ENCODE measurements around the gene EVX2.
A peak's percentile ranks its signal among the peaks of the same experiment; 100 is the strongest.

EVX2 gene

DNA sequence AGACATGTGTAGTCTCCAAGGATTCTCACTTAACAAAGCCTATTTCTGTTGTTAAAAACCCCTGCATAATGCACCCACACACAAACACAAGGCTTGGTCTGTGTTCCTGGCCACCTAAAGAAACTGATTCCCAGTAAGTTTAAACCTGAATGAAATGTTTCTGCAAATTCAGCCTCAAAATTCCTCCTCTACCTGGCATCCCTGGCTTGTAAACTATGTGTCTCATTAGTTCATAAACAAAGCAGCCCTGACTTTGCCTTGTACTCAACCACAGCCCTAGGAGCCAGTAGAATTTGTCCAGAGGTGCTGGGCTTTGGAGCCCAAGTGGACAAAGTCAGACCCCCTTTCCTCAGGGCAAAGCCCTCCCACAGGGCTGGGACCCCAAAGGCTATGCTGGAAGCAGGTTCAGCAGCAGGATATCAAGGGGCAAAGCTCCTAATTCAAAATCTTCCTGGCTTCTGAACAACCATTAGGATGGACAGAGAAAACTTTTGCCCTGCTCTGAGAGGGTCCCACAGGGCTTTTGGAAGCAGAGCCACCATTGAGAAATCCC is 6.2 kb upstream of the EVX2 start:
- no peak overlapping the region for H3K18ac ChIP-seq (ENCODE audit: low read length)
- H3K27me3 ChIP-seq (ENCODE audit: insufficient read depth, low read length, poor library complexity): peaks cover 80% of the 10 kb centered on the region
- H3K79me1 ChIP-seq (ENCODE audit: low read length): no peaks in the 10 kb centered on the region
- no peak overlapping the region for H3K23ac ChIP-seq (ENCODE audit: low read length)
- H2BK15ac ChIP-seq (replicated peaks; ENCODE audit: low read depth): no peak overlapping the region
- H3K4me1 ChIP-seq (ENCODE audit: control insufficient read depth, low read depth, low read length): peaks cover 5% of the 10 kb centered on the region
- H4K5ac ChIP-seq (ENCODE audit: low read length): no peak overlapping the region
- H3K79me2 ChIP-seq (ENCODE audit: control insufficient read depth, insufficient read depth, low read length): no peaks in the 10 kb centered on the region
- H4K8ac ChIP-seq (ENCODE audit: low read depth, low read length): no peak overlapping the region
- DNase-seq: no peak
- H3K4me2 ChIP-seq (ENCODE audit: low read length): no peak overlapping the region
- no peak overlapping the region for H3K4ac ChIP-seq (ENCODE audit: low read depth, low read length)
- no peak overlapping the region for H3K56ac ChIP-seq (ENCODE audit: low read length)
- no peak overlapping the region for H3K9ac ChIP-seq (ENCODE audit: low read length)
- no peak overlapping the region for H3K27ac ChIP-seq (ENCODE audit: low read depth, low read length)
- H2AK5ac ChIP-seq (ENCODE audit: low read length): no peak overlapping the region
- H2BK120ac ChIP-seq (ENCODE audit: low read depth, low read length): no peak overlapping the region
- no peaks in the 10 kb centered on the region for H3K36me3 ChIP-seq (ENCODE audit: control insufficient read depth, insufficient read depth, low read length)
- no peak overlapping the region for H2BK5ac ChIP-seq (ENCODE audit: low read length)
- no peak overlapping the region for H3K4me3 ChIP-seq (ENCODE audit: low read length)

DNA sequence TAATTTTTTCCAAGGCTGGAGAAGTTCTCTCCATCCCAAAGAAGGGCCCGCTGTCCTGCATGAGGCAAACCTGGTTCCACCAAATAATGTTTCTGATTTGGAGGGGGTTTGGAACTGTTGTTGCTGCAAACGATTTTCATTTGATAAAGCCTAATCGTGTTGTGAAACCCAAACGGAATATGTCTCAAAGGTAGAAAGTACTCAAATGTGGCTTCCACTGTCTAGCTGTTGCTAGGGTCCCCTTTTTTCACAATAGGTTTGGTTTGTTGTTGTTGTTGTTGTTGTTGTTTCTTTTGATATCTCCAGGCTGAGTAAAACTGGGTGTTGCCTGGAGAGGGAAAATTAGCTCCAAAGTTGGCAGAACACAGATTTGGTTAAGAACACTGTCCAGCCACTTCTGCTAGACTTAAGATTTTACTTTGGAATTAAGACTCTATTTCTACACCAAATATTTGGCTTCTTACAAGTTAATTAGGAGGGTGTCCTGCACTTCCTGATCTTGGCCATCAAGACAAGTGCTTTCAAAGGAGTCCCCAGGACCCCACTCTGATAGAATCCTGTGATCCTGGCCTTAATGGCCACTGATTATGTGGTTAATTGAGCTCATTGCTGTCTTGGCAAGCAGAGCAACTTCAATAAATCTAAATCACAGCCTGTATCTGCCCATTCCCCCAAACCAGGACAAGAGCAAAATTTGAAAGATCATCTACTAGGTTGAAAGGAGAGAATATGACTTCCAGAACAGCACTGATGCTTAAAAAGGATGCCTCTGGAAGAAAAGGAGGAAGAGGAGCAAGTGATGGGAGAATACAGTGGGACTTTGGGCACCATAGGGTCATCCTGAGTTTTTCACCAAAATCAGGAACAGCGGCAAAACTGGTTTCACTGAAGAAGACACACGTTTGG is 5.4 kb upstream of the EVX2 start:
- peak overlapping the region; percentile 7 for H3K56ac ChIP-seq (ENCODE audit: low read length)
- no peak overlapping the region for H3K4ac ChIP-seq (ENCODE audit: low read depth, low read length)
- no peaks in the 10 kb centered on the region for H3K79me2 ChIP-seq (ENCODE audit: control insufficient read depth, insufficient read depth, low read length)
- no peak for DNase-seq
- no peak overlapping the region for H4K8ac ChIP-seq (ENCODE audit: low read depth, low read length)
- WGBS (ENCODE audit: extremely low coverage, insufficient coverage, low lambda C conversion rate): no CpG with 5 or more reads among the region's 6 CpGs
- no peak overlapping the region for H4K5ac ChIP-seq (ENCODE audit: low read length)
- no peak overlapping the region for H2BK5ac ChIP-seq (ENCODE audit: low read length)
- H3K4me3 ChIP-seq (ENCODE audit: low read length): no peak overlapping the region
- no peak overlapping the region for H3K4me2 ChIP-seq (ENCODE audit: low read length)
- no peak overlapping the region for H3K9ac ChIP-seq (ENCODE audit: low read length)
- no peak overlapping the region for H3K23ac ChIP-seq (ENCODE audit: low read length)
- H3K18ac ChIP-seq (ENCODE audit: low read length): no peak overlapping the region
- H3K36me3 ChIP-seq (ENCODE audit: control insufficient read depth, insufficient read depth, low read length): no peaks in the 10 kb centered on the region
- no peak overlapping the region for H2BK15ac ChIP-seq (replicated peaks; ENCODE audit: low read depth)
- peaks cover 7% of the 10 kb centered on the region for H3K4me1 ChIP-seq (ENCODE audit: control insufficient read depth, low read depth, low read length)
- no peaks in the 10 kb centered on the region for H3K79me1 ChIP-seq (ENCODE audit: low read length)
- H3K27me3 ChIP-seq (ENCODE audit: insufficient read depth, low read length, poor library complexity): peaks cover 81% of the 10 kb centered on the region
- no peak overlapping the region for H3K27ac ChIP-seq (ENCODE audit: low read depth, low read length)
- no peak overlapping the region for H2AK5ac ChIP-seq (ENCODE audit: low read length)
- H2BK120ac ChIP-seq (ENCODE audit: low read depth, low read length): no peak overlapping the region

GRCh38 chr2:176088048-176088936 is 4.5 kb upstream of the EVX2 start:
- peak; percentile 89 for DNase-seq
- H3K79me1 ChIP-seq (ENCODE audit: low read length): no peaks in the 10 kb centered on the region

GRCh38 chr2:176087330-176088047 is 3.7 kb upstream of the EVX2 start:
- peak overlapping the region; percentile 97 for H3K23ac ChIP-seq (ENCODE audit: low read length)
- no peaks in the 10 kb centered on the region for H3K36me3 ChIP-seq (ENCODE audit: control insufficient read depth, insufficient read depth, low read length)
- no peak overlapping the region for H4K5ac ChIP-seq (ENCODE audit: low read length)
- H3K56ac ChIP-seq (ENCODE audit: low read length): peak overlapping the region; percentile 80
- no peak overlapping the region for H3K27ac ChIP-seq (ENCODE audit: low read depth, low read length)
- no peaks in the 10 kb centered on the region for H3K79me2 ChIP-seq (ENCODE audit: control insufficient read depth, insufficient read depth, low read length)
- no peaks in the 10 kb centered on the region for H3K79me1 ChIP-seq (ENCODE audit: low read length)
- H3K4me3 ChIP-seq (ENCODE audit: low read length): no peak overlapping the region
- H3K4me1 ChIP-seq (ENCODE audit: control insufficient read depth, low read depth, low read length): peaks cover 3% of the 10 kb centered on the region
- peaks cover 86% of the 10 kb centered on the region for H3K27me3 ChIP-seq (ENCODE audit: insufficient read depth, low read length, poor library complexity)
- H3K9ac ChIP-seq (ENCODE audit: low read length): peak overlapping the region; percentile 49
- H3K4ac ChIP-seq (ENCODE audit: low read depth, low read length): no peak overlapping the region
- H3K4me2 ChIP-seq (ENCODE audit: low read length): peak overlapping the region; percentile 96
- H2BK120ac ChIP-seq (ENCODE audit: low read depth, low read length): no peak overlapping the region
- H2AK5ac ChIP-seq (ENCODE audit: low read length): no peak overlapping the region
- no peak overlapping the region for H3K18ac ChIP-seq (ENCODE audit: low read length)
- no peak overlapping the region for H4K8ac ChIP-seq (ENCODE audit: low read depth, low read length)
- H2BK5ac ChIP-seq (ENCODE audit: low read length): no peak overlapping the region
- WGBS (ENCODE audit: extremely low coverage, insufficient coverage, low lambda C conversion rate): no CpG with 5 or more reads among the region's 29 CpGs
- H2BK15ac ChIP-seq (replicated peaks; ENCODE audit: low read depth): no peak overlapping the region
- DNase-seq: no peak

More at GRCh38 chr2:176088048-176088936, 4.5 kb upstream of the EVX2 start:
- H2BK5ac ChIP-seq (ENCODE audit: low read length): no peak overlapping the region
- no peak overlapping the region for H2AK5ac ChIP-seq (ENCODE audit: low read length)
- peak overlapping the region; percentile 49 for H3K9ac ChIP-seq (ENCODE audit: low read length)
- no peak overlapping the region for H2BK15ac ChIP-seq (replicated peaks; ENCODE audit: low read depth)
- H3K79me2 ChIP-seq (ENCODE audit: control insufficient read depth, insufficient read depth, low read length): no peaks in the 10 kb centered on the region
- peaks cover 81% of the 10 kb centered on the region for H3K27me3 ChIP-seq (ENCODE audit: insufficient read depth, low read length, poor library complexity)
- H4K8ac ChIP-seq (ENCODE audit: low read depth, low read length): no peak overlapping the region
- peak overlapping the region; percentile 15 for H3K4me3 ChIP-seq (ENCODE audit: low read length)
- H3K4me2 ChIP-seq (ENCODE audit: low read length): peak overlapping the region; percentile 96
- no peak overlapping the region for H3K18ac ChIP-seq (ENCODE audit: low read length)
- no peak overlapping the region for H3K4ac ChIP-seq (ENCODE audit: low read depth, low read length)
- no peaks in the 10 kb centered on the region for H3K36me3 ChIP-seq (ENCODE audit: control insufficient read depth, insufficient read depth, low read length)
- H3K23ac ChIP-seq (ENCODE audit: low read length): peak overlapping the region; percentile 97
- H3K27ac ChIP-seq (ENCODE audit: low read depth, low read length): no peak overlapping the region
- no peak overlapping the region for H4K5ac ChIP-seq (ENCODE audit: low read length)
- H2BK120ac ChIP-seq (ENCODE audit: low read depth, low read length): no peak overlapping the region
- WGBS (ENCODE audit: extremely low coverage, insufficient coverage, low lambda C conversion rate): no CpG with 5 or more reads among the region's 49 CpGs
- H3K56ac ChIP-seq (ENCODE audit: low read length): peak overlapping the region; percentile 80
- peaks cover 5% of the 10 kb centered on the region for H3K4me1 ChIP-seq (ENCODE audit: control insufficient read depth, low read depth, low read length)

DNA sequence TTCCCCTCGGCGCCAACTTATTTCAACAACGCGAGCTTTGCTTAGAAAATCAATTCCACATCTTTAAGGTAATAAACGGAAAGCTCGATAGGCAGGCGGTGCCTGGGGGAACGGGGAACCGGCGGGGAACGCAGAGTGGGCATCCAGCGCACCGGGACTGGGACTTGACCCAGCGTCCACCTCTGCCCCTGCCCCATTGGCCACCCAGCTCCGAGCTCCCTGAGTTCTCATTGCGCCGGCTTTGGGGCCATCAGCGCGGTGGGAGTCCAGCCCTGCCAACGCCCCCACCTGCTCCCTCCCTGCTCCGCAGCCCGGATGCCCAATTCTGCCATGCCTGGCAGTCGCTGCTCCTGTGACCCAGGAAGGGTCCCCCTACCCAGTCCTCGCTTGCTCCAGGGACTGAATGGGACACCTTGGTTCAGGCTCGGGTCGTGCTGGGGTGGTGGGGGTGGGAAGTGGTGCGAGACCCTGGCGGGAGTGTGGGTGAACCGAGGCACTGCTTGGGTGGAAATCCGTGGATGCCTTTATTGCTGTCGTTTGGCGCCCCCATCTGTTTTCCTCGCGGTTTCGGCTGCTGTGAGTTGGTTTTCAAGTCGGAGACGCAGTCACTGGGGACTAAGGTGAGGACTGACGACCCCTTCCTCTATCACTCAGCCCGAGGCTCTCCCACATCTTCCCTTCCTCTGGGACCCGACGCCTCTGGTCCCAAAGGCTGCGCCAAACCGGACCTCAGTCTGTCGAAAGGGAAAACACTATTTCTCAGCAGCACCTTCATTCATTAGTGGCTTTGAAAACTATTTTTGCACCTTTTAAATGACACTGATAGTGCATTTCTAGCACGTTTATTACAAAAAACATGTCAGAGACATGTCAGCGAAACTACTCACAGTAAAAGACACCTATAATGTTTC is 2.4 kb upstream of the EVX2 start:
- Histone ChIP-seq H3K56ac (ENCODE audit: low read length) (no peak overlapping the region), H3K27ac (ENCODE audit: low read depth, low read length) (no peak overlapping the region), H3K4ac (ENCODE audit: low read depth, low read length) (no peak overlapping the region), H2AK5ac (ENCODE audit: low read length) (no peak overlapping the region), H2BK120ac (ENCODE audit: low read depth, low read length) (no peak overlapping the region), H3K79me2 (ENCODE audit: control insufficient read depth, insufficient read depth, low read length) (no peaks in the 10 kb centered on the region), H3K9ac (ENCODE audit: low read length) (no peak overlapping the region), H3K79me1 (ENCODE audit: low read length) (no peaks in the 10 kb centered on the region), H2BK15ac (replicated peaks; ENCODE audit: low read depth) (no peak overlapping the region), H3K18ac (ENCODE audit: low read length) (no peak overlapping the region), H4K5ac (ENCODE audit: low read length) (no peak overlapping the region), H3K4me3 (ENCODE audit: low read length) (no peak overlapping the region), H3K23ac (ENCODE audit: low read length) (no peak overlapping the region), H2BK5ac (ENCODE audit: low read length) (no peak overlapping the region), H3K4me2 (ENCODE audit: low read length) (peak overlapping the region; percentile 4), H3K36me3 (ENCODE audit: control insufficient read depth, insufficient read depth, low read length) (no peaks in the 10 kb centered on the region), H3K4me1 (ENCODE audit: control insufficient read depth, low read depth, low read length) (peaks cover 3% of the 10 kb centered on the region), H4K8ac (ENCODE audit: low read depth, low read length) (no peak overlapping the region), H3K27me3 (ENCODE audit: insufficient read depth, low read length, poor library complexity) (peaks cover 89% of the 10 kb centered on the region)
- WGBS (ENCODE audit: extremely low coverage, insufficient coverage, low lambda C conversion rate): no CpG with 5 or more reads among the region's 46 CpGs
- DNase-seq: peak; percentile 72

All from mesendoderm (in vitro differentiated cells).